ENCODE measurements around the gene CAPG. TPM values are rescaled to one million over a fixed set of nuclear protein-coding genes. Genes with fewer than 3 reads are reported as not detected.

Gene CAPG
- total RNA-seq, 1 experiment from 2014 or later: 123 TPM

DNA sequence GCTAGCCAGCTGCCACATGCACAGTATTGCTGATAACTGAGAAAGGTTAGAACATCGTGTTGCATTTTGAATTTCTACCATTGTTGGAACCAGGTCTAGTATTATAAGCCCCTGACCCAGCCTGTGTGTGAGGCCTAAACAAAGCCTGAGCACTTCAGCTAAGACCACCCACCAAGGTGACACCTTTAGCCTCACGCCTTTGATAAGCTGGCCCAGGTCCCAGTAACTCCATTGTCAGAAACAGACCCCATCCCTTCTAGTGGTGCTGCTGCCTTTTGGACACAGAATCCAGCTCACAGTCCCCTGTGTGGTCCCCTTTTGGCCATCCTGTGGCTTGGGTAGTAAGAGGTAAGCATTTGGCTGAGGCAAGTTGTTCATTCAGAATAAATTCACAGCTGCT lies 54.0 kb downstream of the CAPG start:
- no peak for DNase-seq (ENCODE audit: low read depth)

DNA sequence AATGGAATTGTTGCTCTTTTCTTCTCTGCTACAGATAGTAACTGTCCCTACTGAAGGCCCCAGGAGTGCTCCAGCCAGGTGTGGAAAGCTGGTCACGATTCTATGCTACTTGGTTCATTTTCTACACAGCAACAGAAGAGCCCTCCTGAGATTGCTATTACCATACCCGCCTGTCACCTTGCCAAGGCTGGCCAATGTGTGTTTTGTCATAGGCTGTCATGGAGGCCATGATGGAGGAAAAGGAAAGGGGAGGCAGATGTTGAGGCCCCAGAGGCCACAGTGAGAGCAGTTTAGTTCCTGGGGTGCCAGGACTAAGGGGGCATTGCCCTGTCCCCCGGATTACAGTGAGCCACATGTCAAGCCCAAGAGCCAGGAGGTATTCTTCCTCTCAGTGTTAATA lies 54.6 kb downstream of the CAPG start:
- DNase-seq (ENCODE audit: low read depth): no peak

DNA sequence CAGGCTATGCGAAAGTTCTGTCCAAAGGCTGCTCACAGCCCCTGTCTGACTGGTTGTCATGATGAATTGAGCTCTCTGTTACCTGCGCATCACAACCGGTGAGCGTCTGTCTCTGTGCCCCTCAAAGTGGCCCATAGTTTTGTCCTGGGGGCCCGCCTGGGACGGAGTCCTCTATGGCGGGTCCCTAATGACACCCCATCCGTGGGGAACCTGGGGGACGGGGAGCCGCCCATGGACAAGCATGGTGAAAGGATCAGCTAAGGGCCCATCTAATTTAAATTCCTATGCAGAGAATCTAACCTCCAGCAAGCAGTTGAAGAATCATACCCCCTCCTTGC lies 55.1 kb downstream of the CAPG start:
- no peak for DNase-seq (ENCODE audit: low read depth)

DNA sequence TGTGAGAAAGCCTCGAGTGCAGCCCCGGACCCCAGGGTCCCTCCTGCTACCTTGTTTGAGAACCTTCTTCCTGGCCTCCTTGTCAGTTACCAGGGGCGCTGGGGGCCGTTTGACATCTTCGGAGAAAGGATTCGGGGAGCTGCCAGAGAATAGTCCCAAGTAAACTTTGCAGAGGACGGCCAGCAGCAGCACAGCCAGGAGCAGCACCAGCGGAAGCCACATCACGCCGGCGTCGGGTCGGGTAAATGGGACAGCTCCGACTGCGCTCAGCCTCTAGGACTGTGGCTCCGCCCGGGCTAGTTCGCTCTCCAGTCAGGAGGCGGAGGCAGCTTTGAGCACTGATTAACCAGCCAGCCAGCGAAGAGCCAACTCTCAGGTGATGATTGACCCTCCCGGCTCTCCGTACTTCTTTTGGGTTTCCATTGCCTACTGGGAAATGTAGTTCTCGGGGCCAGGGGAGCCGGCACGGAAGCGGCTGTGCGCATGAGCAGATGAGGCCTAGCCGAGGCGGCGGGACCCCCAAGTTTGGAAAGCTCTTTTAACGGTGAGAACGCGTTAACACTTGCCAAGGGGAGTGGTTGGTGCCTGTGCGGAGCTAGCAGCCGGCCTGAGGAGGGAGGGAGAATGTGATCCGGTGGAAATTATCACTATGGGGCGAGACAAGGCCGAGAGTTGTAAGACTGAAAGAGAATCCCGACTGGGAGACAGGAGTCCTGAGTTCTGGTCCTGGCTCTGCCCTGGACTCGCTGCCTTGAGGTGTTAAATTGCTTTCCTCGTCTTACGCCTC lies 55.7 kb downstream of the CAPG start, which contains the start of the genes ELMOD3 and RETSAT:
Gene ELMOD3, plus strand, starts transcription at position 484 of the 787 bp plus-strand sequence. CDS start 2,430 bp downstream, outside the sequence.
Gene RETSAT, minus strand, starts transcription at position 243 of the 787 bp plus-strand sequence. Its CDS starts 21 bp downstream, at position 222.
- DNase-seq (ENCODE audit: low read depth): peak; percentile 99

DNA sequence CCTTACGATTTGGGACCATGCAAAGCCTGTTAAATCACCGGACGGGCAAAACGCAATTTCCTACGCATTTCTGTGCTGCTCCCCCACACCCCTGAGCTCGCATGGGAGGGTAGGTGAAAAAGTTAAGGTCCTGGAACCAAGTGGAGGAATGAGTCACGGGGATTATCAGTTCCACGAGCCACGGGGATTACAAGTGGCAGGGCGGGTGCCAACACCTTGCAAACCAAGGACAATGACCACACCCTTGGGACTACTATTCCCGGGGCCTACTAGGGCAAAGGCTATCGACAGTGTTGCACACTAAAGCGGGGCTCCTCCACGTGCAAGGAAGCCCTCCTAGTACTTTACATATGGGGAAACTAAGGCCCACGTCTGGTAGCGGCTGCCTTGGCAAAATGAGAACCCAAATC lies 56.3 kb downstream of the CAPG start:
- DNase-seq (ENCODE audit: low read depth): peak; percentile 28

DNA sequence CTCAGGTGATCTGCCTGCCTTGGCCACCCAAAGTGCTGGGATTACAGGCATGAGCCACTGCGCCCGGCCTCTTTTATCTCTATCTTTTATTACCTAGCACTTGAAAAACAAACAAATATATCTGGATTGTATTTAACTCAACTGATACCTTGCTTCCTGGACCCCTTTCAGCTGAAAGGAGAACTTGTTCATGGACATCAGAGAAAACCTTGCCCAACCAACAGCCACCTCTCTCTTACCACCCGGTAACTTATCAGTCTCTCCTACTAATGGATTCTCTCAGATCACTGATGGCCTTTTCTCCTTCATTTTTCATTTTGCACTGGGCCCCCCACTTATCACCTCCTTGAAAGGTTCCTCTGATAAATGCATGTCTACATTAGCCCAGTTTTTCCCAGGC lies 62.6 kb downstream of the CAPG start:
- DNase-seq (ENCODE audit: low read depth): no peak

Other genes with a start within 250 kb of the CAPG start
- 43.7 and 55.3 TPM in 2 replicates for gene TGOLN2, start 82.4 kb downstream of the CAPG start, total RNA-seq (2014; rRNA removed; shearing (Covaris generic))
- 11.4 and 18.8 TPM in 2 replicates for gene RETSAT, start 55.8 kb downstream of the CAPG start, total RNA-seq (2014; rRNA removed; shearing (Covaris generic))
- 7.5 and 8.5 TPM in 2 replicates for gene ELMOD3, start 55.6 kb downstream of the CAPG start, total RNA-seq (2014; rRNA removed; shearing (Covaris generic))
- 0.34 TPM in 1 of 2 replicates, not detected in the other for gene SH2D6, start 8.3 kb upstream of the CAPG start, total RNA-seq (2014; rRNA removed; shearing (Covaris generic))
- 55.8 and 63.8 TPM in 2 replicates for gene MAT2A, start 128.8 kb upstream of the CAPG start, total RNA-seq (2014; rRNA removed; shearing (Covaris generic))
- gene GGCX, start 151.1 kb upstream of the CAPG start, total RNA-seq (2014; rRNA removed; shearing (Covaris generic)): 23.3 and 60.0 TPM in 2 replicates
- 6.0 and 9.8 TPM in 2 replicates for gene VAMP8, start 167.2 kb upstream of the CAPG start, total RNA-seq (2014; rRNA removed; shearing (Covaris generic))
- 2.1 and 2.6 TPM in 2 replicates for gene VAMP5, start 174.1 kb upstream of the CAPG start, total RNA-seq (2014; rRNA removed; shearing (Covaris generic))
- 314 and 360 TPM in 2 replicates for gene RNF181, start 185.4 kb upstream of the CAPG start, total RNA-seq (2014; rRNA removed; shearing (Covaris generic))
- 0.65 and 4.0 TPM in 2 replicates for gene TMEM150A, start 192.3 kb upstream of the CAPG start, total RNA-seq (2014; rRNA removed; shearing (Covaris generic))
- 9.4 and 20.0 TPM in 2 replicates for gene C2orf68, start 201.7 kb upstream of the CAPG start, total RNA-seq (2014; rRNA removed; shearing (Covaris generic))
- 87.5 and 123 TPM in 2 replicates for gene USP39, start 205.8 kb upstream of the CAPG start, total RNA-seq (2014; rRNA removed; shearing (Covaris generic))